Activated T-cell treated with anti-CD3 and anti-CD28 coated beads, Interleukin-2, amount 50 U/mL, for 72 hours (primary cell): Measurements from ENCODE around the gene MCU. TPM values are rescaled to one million over a fixed set of nuclear protein-coding genes. Genes with fewer than 3 reads are reported as not detected.
"Not testable (repeated sequence)": the region's sequence is repeated elsewhere in the genome, so short reads cannot be mapped to it uniquely, and the experiment has no call there.

Experiments used
- ATAC-seq, 2 donors: fragments of 150-1000 bp; cut with Tn5 transposase; replicated peaks in 1 of 2; 2 replicates each; pipeline ENCODE4 v1.10.0; 2021; ENCODE audit warnings: moderate library complexity in 2 of 2, mild to moderate bottlenecking in 1 of 2
- DNase-seq, 2 donors: peaks; one replicate each; pipeline ENCODE4 v3.0.0; 2021 to 2022; ENCODE audit warnings: mixed read lengths in 1 of 2
- H3K27ac Mint-ChIP-seq: one replicate; pipeline ENCODE4 v1.8.0; 2022; ENCODE audit warnings: mild to moderate bottlenecking, moderate library complexity, mixed read lengths
- H3K27me3 Mint-ChIP-seq: one replicate; pipeline ENCODE4 v1.8.0; 2022; ENCODE audit warnings: low read depth, mixed read lengths
- H3K36me3 Mint-ChIP-seq, 2 donors: one replicate each; pipeline ENCODE4 v1.8.0; 2022; ENCODE audit warnings: mixed read lengths in 2 of 2, mild to moderate bottlenecking in 1 of 2; ENCODE audit not compliant: insufficient read depth in 2 of 2
- H3K4me1 Mint-ChIP-seq: one replicate; pipeline ENCODE4 v1.8.0; 2022; ENCODE audit warnings: low read depth, mixed read lengths
- H3K4me3 Mint-ChIP-seq, 2 donors: one replicate each; pipeline ENCODE4 v1.8.0; 2022; ENCODE audit warnings: mild to moderate bottlenecking in 2 of 2, mixed read lengths in 2 of 2, moderate library complexity in 2 of 2
- H3K9me3 Mint-ChIP-seq, 2 donors: one replicate each; pipeline ENCODE4 v1.8.0; 2022; ENCODE audit warnings: mixed read lengths in 2 of 2
- total RNA-seq, 2 donors: library from RNA; stranded (reverse); gene quantifications; one replicate each; pipeline ENCODE4 v1.2.3, GENCODE V29; 2022

The MCU gene
- total RNA-seq, 2 donors from 2014 or later = 16.3 to 18.9 TPM

DNA sequence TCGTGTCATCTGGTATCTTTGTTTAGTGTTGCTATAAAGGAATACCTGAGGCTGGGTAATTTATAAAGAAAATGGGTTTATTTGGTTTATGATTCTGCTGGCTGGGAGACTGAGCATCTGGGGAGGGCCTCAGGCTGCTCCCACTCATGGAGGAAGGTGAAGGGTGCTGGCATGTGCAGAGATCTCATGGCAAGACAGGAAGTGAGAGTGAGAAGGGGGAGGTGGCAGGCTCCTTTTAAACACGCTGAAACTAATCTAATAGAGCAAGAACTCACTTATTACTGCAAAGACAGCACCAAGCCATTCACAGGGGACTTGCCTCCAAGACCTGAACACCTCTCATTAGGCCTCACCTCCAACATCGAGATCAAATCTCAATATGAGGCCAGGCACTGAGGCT, 212.9 kb downstream of the MCU start:
- no peak overlapping the region for H3K4me3 Mint-ChIP-seq
- H3K27me3 Mint-ChIP-seq = no peaks in the 10 kb centered on the region
- no peaks in the 10 kb centered on the region for H3K36me3 Mint-ChIP-seq
- H3K9me3 Mint-ChIP-seq = no peaks in the 10 kb centered on the region
- H3K4me1 Mint-ChIP-seq = peaks cover 11% of the 10 kb centered on the region
- DNase-seq (no peak), ATAC-seq (no peak)
- no peak overlapping the region for H3K27ac Mint-ChIP-seq

DNA sequence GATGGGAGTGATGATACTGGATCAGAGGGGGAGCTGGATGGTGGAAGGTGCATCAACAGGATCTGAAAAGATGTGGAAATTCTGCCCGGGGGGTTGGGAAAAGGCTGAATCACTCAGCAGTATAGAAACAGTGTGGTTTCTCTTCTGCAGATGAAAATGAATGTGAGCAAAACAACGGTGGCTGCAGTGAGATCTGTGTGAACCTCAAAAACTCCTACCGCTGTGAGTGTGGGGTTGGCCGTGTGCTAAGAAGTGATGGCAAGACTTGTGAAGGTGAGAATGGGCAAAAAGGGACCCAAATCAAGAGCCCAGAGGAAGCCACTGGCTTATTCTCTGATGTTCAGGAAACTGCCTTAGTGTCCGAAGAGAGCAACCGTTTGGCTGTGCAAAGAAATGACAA, 214.5 kb downstream of the MCU start:
- Mint-ChIP-seq H3K4me1 (peaks cover 11% of the 10 kb centered on the region), H3K4me3 (no peak overlapping the region), H3K27ac (no peak overlapping the region), H3K27me3 (no peaks in the 10 kb centered on the region), H3K9me3 (no peaks in the 10 kb centered on the region), H3K36me3 (no peaks in the 10 kb centered on the region)
- no peak for ATAC-seq
- DNase-seq = no peak

DNA sequence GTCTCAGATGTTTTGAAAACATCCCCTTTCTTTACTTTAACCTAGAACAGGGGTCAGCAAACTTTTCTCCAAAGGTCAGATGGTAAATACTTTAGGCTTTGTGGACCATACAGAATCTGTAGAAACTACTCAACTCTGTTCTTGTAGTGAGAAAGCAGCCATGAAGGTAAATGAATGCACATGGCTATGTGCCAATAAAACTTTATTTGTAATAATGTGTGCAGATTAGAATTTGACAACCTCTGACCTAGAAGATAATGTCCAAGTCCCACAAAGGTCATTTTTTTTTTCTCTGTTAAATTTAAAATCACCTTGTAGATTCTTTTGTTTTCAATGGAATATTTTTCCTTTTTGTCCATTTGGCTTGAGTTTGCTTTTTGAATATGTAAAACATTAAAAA, 218.8 kb downstream of the MCU start:
- Mint-ChIP-seq H3K27ac (no peak overlapping the region), H3K4me3 (no peak overlapping the region), H3K9me3 (no peaks in the 10 kb centered on the region), H3K27me3 (no peaks in the 10 kb centered on the region), H3K4me1 (peaks cover 7% of the 10 kb centered on the region), H3K36me3 (no peaks in the 10 kb centered on the region)
- DNase-seq (no peak), ATAC-seq (no peak)

DNA sequence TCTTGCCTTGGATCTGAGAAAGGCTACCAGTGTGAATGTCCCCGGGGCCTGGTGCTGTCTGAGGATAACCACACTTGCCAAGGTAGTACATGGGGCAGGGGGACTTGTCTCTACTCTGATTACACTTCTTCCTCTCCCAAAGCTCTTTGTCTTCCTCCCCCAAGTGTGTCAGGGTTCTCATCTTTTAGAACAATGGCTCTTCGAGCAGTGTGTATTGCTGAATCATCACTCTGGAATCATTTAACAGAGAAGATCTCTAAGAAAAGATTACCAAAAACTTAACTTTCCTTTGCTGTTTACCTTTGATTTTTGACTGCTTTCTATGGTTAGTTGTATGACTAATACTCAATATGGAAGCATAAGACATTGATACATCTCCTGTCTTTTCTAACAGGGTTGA, 219.8 kb downstream of the MCU start:
- no peaks in the 10 kb centered on the region for H3K4me1 Mint-ChIP-seq
- ATAC-seq (no peak), DNase-seq (no peak)
- no peaks in the 10 kb centered on the region for H3K36me3 Mint-ChIP-seq
- no peak overlapping the region for H3K27ac Mint-ChIP-seq
- no peaks in the 10 kb centered on the region for H3K9me3 Mint-ChIP-seq
- no peaks in the 10 kb centered on the region for H3K27me3 Mint-ChIP-seq
- H3K4me3 Mint-ChIP-seq = no peak overlapping the region

DNA sequence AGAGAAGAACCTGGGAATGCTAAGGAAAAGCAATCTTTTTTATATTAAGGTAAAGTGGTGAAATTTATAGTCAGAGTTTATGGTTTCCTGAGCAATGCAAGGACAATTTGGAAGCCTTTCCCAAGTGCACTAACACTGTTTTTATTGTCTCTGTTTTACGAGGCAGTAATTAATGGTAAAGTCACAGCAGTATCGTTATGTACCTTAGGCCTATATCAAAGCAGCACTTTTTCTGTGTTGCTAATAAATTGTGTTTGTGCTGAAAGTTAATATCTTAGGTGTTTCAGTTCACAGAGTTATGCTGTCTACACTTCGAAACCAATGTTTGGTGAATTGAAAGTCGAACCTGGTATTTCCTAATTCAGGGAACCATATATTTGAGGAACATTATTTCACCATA, 220.8 kb downstream of the MCU start:
- H3K27me3 Mint-ChIP-seq = no peaks in the 10 kb centered on the region
- H3K27ac Mint-ChIP-seq = no peak overlapping the region
- no peaks in the 10 kb centered on the region for H3K9me3 Mint-ChIP-seq
- ATAC-seq (no peak), DNase-seq (no peak)
- H3K36me3 Mint-ChIP-seq = no peaks in the 10 kb centered on the region
- no peak overlapping the region for H3K4me3 Mint-ChIP-seq
- H3K4me1 Mint-ChIP-seq = no peaks in the 10 kb centered on the region

DNA sequence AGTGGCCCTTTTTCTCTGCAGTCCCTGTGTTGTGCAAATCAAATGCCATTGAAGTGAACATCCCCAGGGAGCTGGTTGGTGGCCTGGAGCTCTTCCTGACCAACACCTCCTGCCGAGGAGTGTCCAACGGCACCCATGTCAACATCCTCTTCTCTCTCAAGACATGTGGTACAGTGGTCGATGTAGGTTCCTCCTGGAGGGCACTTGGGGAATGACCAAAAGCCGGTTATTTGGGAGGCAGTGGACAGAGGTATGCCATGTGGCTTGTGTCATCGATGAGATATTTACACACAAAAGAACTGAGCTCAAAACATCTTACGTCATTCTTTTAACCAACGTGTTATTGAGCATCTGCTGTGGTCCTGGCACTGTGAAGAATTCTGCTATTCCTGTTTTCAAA, 221.3 kb downstream of the MCU start:
- H3K36me3 Mint-ChIP-seq = no peaks in the 10 kb centered on the region

DNA sequence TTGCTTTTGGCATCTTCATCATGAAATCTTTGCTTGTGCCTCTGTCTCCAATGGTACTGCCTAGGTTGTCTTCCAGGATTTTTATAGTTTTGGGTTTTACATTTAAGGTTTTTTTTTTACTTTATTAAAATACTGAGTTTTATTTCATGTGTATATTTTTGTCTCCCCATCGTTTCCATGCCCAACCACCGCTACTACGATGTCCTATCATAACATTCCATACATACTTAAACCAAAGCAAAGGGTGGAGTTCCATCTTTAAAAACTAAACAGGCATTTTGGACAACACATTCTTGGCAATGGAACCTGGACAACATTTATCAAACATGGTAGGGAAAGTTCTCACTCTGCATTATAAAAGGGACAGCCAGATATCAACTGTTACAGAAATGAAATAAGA, 225.3 kb downstream of the MCU start:
- ATAC-seq, H3K4me1 Mint-ChIP-seq, H3K27ac Mint-ChIP-seq, H3K36me3 Mint-ChIP-seq, DNase-seq, H3K4me3 Mint-ChIP-seq: not testable (repeated sequence)
- Mint-ChIP-seq H3K9me3 (peaks cover 10 to 12% of the 10 kb centered on the region in 2 donors), H3K27me3 (peaks cover 21% of the 10 kb centered on the region)

More for the DNA sequence above, 221.3 kb downstream of the MCU start:
- Mint-ChIP-seq H3K27ac (no peak overlapping the region), H3K9me3 (no peaks in the 10 kb centered on the region), H3K27me3 (no peaks in the 10 kb centered on the region), H3K4me1 (no peaks in the 10 kb centered on the region), H3K4me3 (no peak overlapping the region)
- no peak for ATAC-seq
- no peak for DNase-seq

DNA sequence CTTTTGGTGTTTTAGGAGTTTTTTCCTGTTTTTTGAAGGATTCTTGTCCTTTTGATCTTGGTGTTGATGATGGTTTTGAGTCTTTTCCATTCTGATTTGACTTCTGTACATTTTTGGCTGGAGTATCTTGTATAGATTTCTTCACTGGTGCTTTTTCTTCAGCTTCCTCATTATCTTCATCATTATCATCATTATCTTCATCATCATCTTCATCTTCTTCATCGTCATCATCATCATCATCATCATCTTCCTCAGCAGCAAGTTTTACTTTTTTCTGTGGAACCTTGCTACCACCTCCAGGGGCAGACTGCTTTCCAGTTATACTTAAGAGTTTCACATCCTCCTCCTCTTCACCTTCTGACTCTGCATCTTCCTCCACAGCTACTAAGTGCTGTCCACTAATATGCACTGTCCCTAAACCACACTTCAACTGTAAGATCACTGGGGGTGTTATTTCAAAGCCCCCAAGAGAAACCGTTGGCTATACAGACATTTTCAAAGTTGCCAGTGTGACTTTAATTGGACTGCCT, 225.9 kb downstream of the MCU start:
- DNase-seq, ATAC-seq, H3K4me3 Mint-ChIP-seq, H3K27ac Mint-ChIP-seq, H3K4me1 Mint-ChIP-seq: not testable (repeated sequence)
- Mint-ChIP-seq H3K36me3 (peaks cover 12 to 14% of the 10 kb centered on the region in 2 donors), H3K27me3 (peaks cover 21% of the 10 kb centered on the region), H3K9me3 (peaks cover 12 to 13% of the 10 kb centered on the region in 2 donors)

DNA sequence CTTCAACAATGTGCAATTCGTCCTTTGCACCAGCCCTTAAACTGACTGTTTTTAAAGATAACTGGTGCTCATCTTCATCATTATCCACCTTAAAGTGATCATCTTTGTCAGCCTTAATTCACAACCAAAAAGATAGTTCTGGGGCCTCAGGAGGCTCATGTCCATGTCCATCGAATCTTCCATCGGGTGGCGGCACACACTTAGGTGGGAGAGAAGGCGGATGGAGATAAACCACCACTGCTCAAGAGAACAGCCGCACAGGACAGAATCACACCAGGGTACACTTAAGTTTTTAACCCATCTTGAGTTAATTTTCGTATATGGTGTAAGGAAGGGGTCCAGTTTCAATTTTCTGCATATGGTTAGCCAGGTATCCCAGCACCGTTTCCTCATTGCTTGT, 226.4 kb downstream of the MCU start:
- Mint-ChIP-seq H3K27ac (no peak overlapping the region), H3K4me1 (no peaks in the 10 kb centered on the region), H3K27me3 (peaks cover 21% of the 10 kb centered on the region), H3K4me3 (no peak overlapping the region), H3K9me3 (peaks cover 12 to 13% of the 10 kb centered on the region in 2 donors), H3K36me3 (peaks cover 12 to 14% of the 10 kb centered on the region in 2 donors)
- ATAC-seq (no peak), DNase-seq (no peak)

DNA sequence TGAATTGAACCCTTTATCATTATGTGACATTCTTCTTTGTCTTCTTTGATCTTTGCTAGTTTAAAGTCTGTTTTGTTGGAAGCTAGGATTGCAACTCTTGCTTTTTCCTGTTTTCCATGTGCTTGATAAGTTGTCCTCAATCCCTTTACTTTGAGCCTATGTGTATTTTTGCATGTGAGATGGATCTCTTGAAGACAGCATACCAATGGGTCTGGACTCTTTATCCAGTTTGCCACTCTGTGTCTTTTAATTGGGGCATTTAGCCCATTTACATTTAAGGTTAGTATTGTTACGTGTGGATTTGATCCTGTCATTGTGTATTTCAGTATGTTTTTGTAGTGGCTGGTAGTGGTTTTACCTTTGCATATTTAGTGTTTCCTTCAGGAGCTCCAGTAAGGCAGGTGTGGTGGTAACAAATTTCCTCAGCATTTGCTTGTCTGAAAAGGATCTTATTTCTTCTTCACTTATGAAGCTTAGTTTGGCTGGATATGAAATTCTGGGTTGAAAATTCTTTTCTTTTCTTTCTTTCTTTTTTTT, 229.3 kb downstream of the MCU start:
- not testable (repeated sequence) for H3K27ac Mint-ChIP-seq
- Mint-ChIP-seq H3K27me3 (peaks cover 21% of the 10 kb centered on the region), H3K9me3 (peaks cover 12 to 13% of the 10 kb centered on the region in 2 donors)

DNA sequence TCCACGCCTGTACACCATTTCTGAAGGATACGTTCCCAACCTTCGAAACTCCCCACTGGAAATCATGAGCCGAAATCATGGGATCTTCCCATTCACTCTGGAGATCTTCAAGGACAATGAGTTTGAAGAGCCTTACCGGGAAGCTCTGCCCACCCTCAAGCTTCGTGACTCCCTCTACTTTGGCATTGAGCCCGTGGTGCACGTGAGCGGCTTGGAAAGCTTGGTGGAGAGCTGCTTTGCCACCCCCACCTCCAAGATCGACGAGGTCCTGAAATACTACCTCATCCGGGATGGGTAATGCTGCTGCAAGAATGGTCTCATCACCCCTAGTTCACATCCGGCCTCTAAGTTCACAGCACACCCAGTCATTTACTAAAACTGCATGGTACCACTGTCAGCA, 232.4 kb downstream of the MCU start:
- Mint-ChIP-seq H3K27ac (no peak overlapping the region), H3K36me3 (peaks cover 12 to 14% of the 10 kb centered on the region in 2 donors), H3K9me3 (peaks cover 12 to 13% of the 10 kb centered on the region in 2 donors), H3K4me1 (no peaks in the 10 kb centered on the region), H3K4me3 (no peak overlapping the region), H3K27me3 (peaks cover 20% of the 10 kb centered on the region)
- ATAC-seq (no peak), DNase-seq (no peak)

More for the DNA sequence above, 229.3 kb downstream of the MCU start:
- H3K4me3 Mint-ChIP-seq, H3K4me1 Mint-ChIP-seq, ATAC-seq, DNase-seq: not testable (repeated sequence)
- H3K36me3 Mint-ChIP-seq = peaks cover 12 to 14% of the 10 kb centered on the region in 2 donors

DNA sequence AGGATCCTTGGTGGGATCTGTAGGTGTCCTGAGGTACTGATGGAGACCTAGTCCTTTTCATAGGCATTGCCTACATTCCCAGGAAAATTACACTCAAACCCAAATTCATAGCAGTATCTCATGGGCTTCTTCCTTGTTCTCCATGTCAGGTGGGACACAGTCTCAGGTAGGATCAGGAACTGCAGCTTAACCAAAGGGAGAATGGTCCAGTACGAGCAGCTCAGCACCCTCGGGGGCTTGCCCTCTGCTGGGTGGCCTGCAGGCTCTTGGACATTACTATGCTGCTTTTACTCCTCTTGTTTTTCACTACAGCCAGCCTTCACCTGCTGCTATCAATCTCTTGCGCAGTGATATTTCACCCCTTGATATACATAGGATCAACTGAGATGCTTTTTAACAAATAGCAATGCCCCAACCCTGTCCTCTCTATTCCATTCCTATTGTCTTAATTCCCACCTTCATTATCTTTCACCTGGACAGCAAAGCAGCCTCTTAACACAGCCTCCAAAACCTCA, 234.1 kb downstream of the MCU start:
- H3K27ac Mint-ChIP-seq = no peak overlapping the region
- H3K36me3 Mint-ChIP-seq = peaks cover 8 to 10% of the 10 kb centered on the region in 2 donors
- H3K27me3 Mint-ChIP-seq = peaks cover 4% of the 10 kb centered on the region
- no peak overlapping the region for H3K4me3 Mint-ChIP-seq
- ATAC-seq = no peak
- H3K9me3 Mint-ChIP-seq = peaks cover 7% of the 10 kb centered on the region in 2 donors
- no peak for DNase-seq
- no peaks in the 10 kb centered on the region for H3K4me1 Mint-ChIP-seq

DNA sequence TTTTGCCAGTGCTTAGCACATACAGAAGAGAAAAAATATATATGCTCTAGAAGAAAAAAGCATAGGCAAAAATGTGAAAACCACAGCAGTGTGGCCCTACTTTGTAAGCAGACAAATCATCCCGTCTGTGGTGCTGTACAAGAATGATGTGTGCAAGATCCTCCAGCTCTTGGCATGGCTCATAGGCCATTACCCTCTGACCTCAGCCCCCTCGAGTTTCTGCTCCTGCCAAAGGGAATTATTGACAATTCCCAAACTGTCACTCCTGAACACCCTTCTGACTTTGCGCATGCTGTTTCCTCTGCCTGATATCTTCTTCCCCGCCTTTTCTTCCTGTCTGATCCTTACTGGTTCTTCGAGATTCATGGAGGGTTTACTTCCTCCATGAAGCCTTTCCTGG, 235.5 kb downstream of the MCU start:
- H3K4me3 Mint-ChIP-seq = no peak overlapping the region
- H3K4me1 Mint-ChIP-seq = no peaks in the 10 kb centered on the region
- no peak for DNase-seq
- no peak overlapping the region for H3K27ac Mint-ChIP-seq
- no peaks in the 10 kb centered on the region for H3K27me3 Mint-ChIP-seq
- peaks cover 0 to under 1% of the 10 kb centered on the region in 2 donors for H3K9me3 Mint-ChIP-seq
- no peak for ATAC-seq
- H3K36me3 Mint-ChIP-seq = peaks cover 0 to 2% of the 10 kb centered on the region in 2 donors

DNA sequence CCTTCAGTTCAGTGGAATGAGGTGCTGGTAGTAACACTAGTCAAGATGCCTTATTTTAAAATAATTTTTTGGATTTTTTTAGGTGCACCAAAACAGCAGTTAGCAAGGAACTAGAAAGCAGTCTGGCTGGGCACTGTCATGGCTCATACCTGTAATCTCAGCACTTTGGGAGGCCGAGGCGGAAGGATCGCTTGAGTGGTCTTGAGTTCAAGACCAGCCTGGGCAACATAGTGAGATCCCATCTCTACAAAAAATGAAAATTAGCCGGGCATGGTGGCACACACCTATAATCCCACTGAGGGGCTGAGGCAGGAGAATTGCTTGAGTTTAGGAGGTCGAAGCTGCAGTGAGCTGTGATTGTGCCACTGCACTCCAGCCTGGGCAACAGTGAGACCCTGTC, 236.9 kb downstream of the MCU start:
- DNase-seq (no peak), ATAC-seq (no peak)
- Mint-ChIP-seq H3K36me3 (no peaks in the 10 kb centered on the region), H3K9me3 (no peaks in the 10 kb centered on the region), H3K27ac (no peak overlapping the region), H3K27me3 (no peaks in the 10 kb centered on the region), H3K4me1 (no peaks in the 10 kb centered on the region), H3K4me3 (no peak overlapping the region)
